NCI-H510A treated with DMSO at 0.1 percent for 48 hours (cell line): ENCODE data around the gene METTL3.

Source experiments
- DNase-seq: peaks from one replicate; lab custom pipeline; 2025; lab: John Stamatoyannopoulos, UW

The METTL3 gene

GRCh38 chr14:21526672-21527317 is 15.7 kb upstream of the METTL3 start:
- peak; percentile 43 for DNase-seq

- DNase-seq, result peak; percentile 88
These were observed 15.0 kb upstream of the METTL3 start, which contains the start of gene SALL2 for GRCh38 chr14:21525962-21526671. SALL2 (minus strand) TSS chr14:21526346; CDS start chr14:21526127, 219 bp downstream.

GRCh38 chr14:21525571-21525961 is 14.4 kb upstream of the METTL3 start:
- peak; percentile 14 for DNase-seq

GRCh38 chr14:21524575-21525490 is 13.7 kb upstream of the METTL3 start:
- no peak for DNase-seq

GRCh38 chr14:21523203-21523602 is 12.1 kb upstream of the METTL3 start:
- no peak for DNase-seq

- no peak for DNase-seq
These were observed 10.4 kb upstream of the METTL3 start for GRCh38 chr14:21521501-21521900.

- no peak for DNase-seq
These were observed 9.6 kb upstream of the METTL3 start for GRCh38 chr14:21520767-21521166.

- no peak for DNase-seq
These were observed 7.6 kb upstream of the METTL3 start for GRCh38 chr14:21518725-21519124.

- DNase-seq, result no peak
These were observed 3.2 kb upstream of the METTL3 start for GRCh38 chr14:21514341-21514740.

GRCh38 chr14:21509432-21510143 is 1.6 kb downstream of the METTL3 start:
- no peak for DNase-seq

- no peak for DNase-seq
These were observed 4.6 kb downstream of the METTL3 start for GRCh38 chr14:21506557-21506956.

- DNase-seq, result no peak
These were observed 6.1 kb downstream of the METTL3 start for GRCh38 chr14:21505012-21505553.

- DNase-seq, result no peak
These were observed 7.8 kb downstream of the METTL3 start for GRCh38 chr14:21503376-21503775.

- DNase-seq, result no peak
These were observed 9.6 kb downstream of the METTL3 start for GRCh38 chr14:21501568-21501967.

GRCh38 chr14:21498540-21499526 is 12.3 kb downstream of the METTL3 start:
- DNase-seq, result peak; percentile 81

- no peak for DNase-seq
These were observed 14.7 kb downstream of the METTL3 start for GRCh38 chr14:21496453-21496852.

- DNase-seq, result no peak
These were observed 16.0 kb downstream of the METTL3 start for GRCh38 chr14:21494902-21495762.

- no peak for DNase-seq
These were observed 24.5 kb downstream of the METTL3 start for GRCh38 chr14:21486640-21487087.
